Measurements from ENCODE around the gene ASRGL1. TPM values are rescaled to one million over a fixed set of nuclear protein-coding genes. Genes with fewer than 3 reads are reported as not detected.

The ASRGL1 gene
- total and polyA plus RNA-seq, 7 donors: 2.2 to 15.0 (median 5.1) TPM

DNA sequence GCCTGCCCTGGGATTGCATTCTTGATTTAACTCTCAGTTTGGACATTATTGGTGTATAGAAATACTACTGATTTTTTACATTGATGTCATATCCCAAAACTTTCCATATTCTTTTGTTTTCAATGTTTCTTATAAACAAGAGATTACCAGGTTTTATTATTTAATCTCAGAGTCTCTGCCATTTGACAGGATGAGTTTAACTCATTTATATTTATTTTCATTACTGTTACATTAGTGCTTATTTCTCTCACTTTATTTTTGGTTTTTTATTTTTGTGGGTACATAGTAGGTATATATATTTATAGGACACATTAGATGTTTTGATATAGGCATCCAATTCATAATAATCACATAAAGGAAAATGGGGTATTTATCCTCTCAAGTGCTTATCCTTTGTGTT, 29.3 kb upstream of the ASRGL1 start:
- DNase-seq (no peak), ATAC-seq (no peak)
- H3K9me3 ChIP-seq: no peaks in the 10 kb centered on the region
- no peak overlapping the region for H3K27ac ChIP-seq
- TF ChIP-seq CTCF (IDR thresholded peaks at IDR 0.05): no peak
- H3K27me3 ChIP-seq (ENCODE audit: insufficient read depth in 3 of 3, low read length in 2 of 3): peaks cover 0 to 21% (median 3%) of the 10 kb centered on the region in 3 donors
- H3K4me1 ChIP-seq: no peaks in the 10 kb centered on the region
- H3K4me3 ChIP-seq: no peak overlapping the region
- intact Hi-C loops (cut with DNase I): loop anchor here in 1 of 2 donors (5.0 kb wide), 1 partner anchor 71 kb away; no protein-coding TSS in a partner anchor
- no peaks in the 10 kb centered on the region for H3K36me3 ChIP-seq (ENCODE audit: insufficient read depth in 1 of 2, low read depth in 1 of 2)

DNA sequence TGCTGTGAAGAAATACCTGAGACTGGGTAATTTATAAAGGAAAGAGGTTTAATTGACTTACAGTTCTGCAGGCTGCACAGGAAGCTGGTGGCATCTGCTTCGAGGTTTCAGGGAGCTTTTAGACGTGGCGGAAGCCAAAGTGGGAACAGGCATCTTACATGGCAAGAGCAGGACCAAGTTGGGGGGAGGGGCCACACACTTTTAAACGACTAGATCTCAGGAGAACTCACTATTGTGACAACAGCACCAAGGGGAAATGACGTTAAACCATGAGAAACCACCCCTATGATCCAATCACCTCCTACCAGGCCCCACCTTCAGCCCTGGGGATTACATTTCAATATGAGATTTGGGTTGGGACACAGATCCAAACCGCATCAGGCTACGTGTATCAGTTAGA, 27.3 kb upstream of the ASRGL1 start:
- TF ChIP-seq CTCF (IDR thresholded peaks at IDR 0.05): no peak
- ATAC-seq (no peak), DNase-seq (no peak)
- 44 to 47% (median 45%) methylated on average over 7 of the region's 7 CpGs for whole genome bisulfite sequencing, 3 donors
- Histone ChIP-seq H3K4me3 (no peak overlapping the region), H3K27ac (no peak overlapping the region), H3K36me3 (ENCODE audit: insufficient read depth in 1 of 2, low read depth in 1 of 2) (no peaks in the 10 kb centered on the region), H3K9me3 (no peaks in the 10 kb centered on the region), H3K27me3 (ENCODE audit: insufficient read depth in 3 of 3, low read length in 2 of 3) (peaks cover 0 to 23% (median 3%) of the 10 kb centered on the region in 3 donors), H3K4me1 (no peaks in the 10 kb centered on the region)
- intact Hi-C loops (cut with DNase I): loop anchor here (2.0 to 5.0 kb wide), 5 partner anchors 73 to 138 kb away; no protein-coding TSS in a partner anchor

DNA sequence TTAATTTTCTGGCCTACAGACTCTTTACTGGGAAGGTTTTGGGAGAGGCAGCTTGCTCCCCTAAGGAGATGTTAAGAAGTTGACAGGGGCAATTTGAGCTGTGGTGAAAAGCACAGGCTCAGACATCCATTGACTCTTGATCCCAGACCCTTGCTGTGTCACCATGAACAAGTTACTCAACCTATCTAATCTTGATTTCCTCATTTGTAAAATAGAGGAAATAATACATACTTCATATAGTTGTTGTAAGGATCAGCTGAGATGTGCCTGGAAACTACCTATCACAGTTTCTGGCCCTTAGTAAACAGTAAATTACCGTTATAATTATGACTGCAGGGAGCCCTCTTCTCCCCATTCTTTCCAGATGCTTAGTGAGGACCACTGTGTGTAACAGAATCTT, 21.8 kb upstream of the ASRGL1 start:
- no peaks in the 10 kb centered on the region for H3K36me3 ChIP-seq (ENCODE audit: insufficient read depth in 1 of 2, low read depth in 1 of 2)
- 77 to 96% (median 88%) methylated on average over 1 of the region's 1 CpG for WGBS, 3 donors
- ATAC-seq (no peak), DNase-seq (no peak)
- H3K9me3 ChIP-seq: no peaks in the 10 kb centered on the region
- TF ChIP-seq CTCF (IDR thresholded peaks at IDR 0.05): no peak
- intact Hi-C loops (cut with DNase I): no loop called here
- H3K4me3 ChIP-seq: no peak overlapping the region
- H3K27ac ChIP-seq: no peak overlapping the region
- peaks cover 0 to 14% (median 0%) of the 10 kb centered on the region in 3 donors for H3K27me3 ChIP-seq (ENCODE audit: insufficient read depth in 3 of 3, low read length in 2 of 3)
- no peaks in the 10 kb centered on the region for H3K4me1 ChIP-seq

DNA sequence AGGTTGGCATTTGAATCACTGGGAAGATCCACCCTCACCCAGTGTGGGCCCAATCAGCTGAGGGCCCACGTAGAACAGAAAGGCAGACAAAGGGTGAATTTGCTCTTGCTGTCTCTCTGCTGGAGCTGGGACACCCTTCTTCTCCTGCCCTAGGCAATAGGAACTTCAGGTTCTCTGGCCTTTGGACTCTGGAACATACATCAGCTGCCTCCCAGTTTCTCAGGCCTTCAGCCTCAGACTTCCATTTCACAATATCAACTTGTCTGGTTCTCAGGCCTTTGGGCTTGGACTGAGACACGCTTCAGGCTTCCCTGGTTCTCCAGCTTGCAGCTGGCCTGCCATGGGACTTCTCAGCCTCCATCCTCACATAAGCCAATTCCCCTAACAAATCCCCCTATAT, 14.7 kb upstream of the ASRGL1 start:
- Histone ChIP-seq H3K4me3 (no peak overlapping the region), H3K36me3 (ENCODE audit: insufficient read depth in 1 of 2, low read depth in 1 of 2) (no peaks in the 10 kb centered on the region), H3K27ac (no peak overlapping the region), H3K4me1 (no peaks in the 10 kb centered on the region), H3K9me3 (no peaks in the 10 kb centered on the region), H3K27me3 (ENCODE audit: insufficient read depth in 3 of 3, low read length in 2 of 3) (peaks cover 0 to 3% (median 0%) of the 10 kb centered on the region in 3 donors)
- intact Hi-C loops (cut with DNase I): no loop called here
- DNase-seq: no peak
- WGBS, 3 donors: 77 to 87% (median 81%) methylated on average over 2 of the region's 2 CpGs
- ATAC-seq: no peak
- TF ChIP-seq CTCF (IDR thresholded peaks at IDR 0.05): no peak

All from psoas muscle (tissue), 8 donors.